Measurements from ENCODE around the gene TMEM89. TPM values are rescaled to one million over a fixed set of nuclear protein-coding genes. Genes with fewer than 3 reads are reported as not detected.
A peak's percentile ranks its signal among the peaks of the same experiment; 100 is the strongest.

TMEM89 gene
- total and polyA plus RNA-seq, 2 of the 13 experiments (the other 11 are each of a cell fraction or from before 2014, with no cell fraction given): 0.31 to 0.59 TPM

DNA sequence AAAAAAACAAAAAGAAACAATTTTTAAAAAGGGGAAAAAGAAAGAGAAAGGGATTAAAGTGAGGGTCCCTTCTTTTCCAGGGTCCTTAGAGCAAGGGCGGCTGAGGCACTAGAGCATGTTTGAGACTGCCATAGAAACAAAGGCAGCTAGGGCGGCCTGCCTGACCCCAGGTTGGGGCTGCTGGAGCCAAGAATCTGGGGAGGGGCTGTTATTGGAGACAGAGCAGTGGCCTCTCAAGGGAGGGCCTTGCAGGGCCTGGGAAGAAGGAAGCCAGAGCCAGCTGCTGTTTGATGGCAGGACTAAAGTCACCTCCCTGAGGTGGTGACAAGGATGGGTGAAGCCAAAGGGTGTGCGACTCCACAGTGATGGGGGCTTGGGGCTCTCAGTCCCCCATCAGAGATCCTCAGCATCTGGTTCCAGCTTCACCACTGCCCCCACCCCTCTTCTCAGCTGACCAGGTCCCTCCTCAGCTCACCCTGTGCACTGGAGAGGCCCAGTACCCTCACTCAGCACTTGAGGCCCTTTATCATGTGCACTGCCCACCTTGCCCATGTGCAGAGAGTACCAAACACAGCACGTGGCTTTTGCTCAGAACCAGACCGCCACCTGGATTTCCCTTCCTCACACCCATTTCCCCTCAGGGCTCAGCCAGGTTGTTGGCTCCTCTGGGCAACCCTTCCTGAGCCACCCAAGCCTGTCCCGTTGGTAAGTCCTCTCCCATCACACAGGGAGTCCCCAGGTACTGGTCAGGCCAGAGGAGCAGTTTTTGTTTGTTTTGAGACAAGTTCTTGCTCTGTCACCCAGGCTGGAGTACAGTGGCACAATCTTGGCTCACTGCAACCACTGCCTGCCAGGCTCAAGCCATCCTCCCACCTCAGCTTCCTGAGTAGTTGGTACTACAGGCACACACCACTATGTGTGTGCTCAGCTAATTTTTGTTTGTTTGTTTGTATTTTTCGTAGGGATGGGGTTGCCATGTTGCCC, 1.7 kb downstream of the TMEM89 start (continued):
- TF ChIP-seq ZNF407 (CRISPR knock-in tag; IDR thresholded peaks at IDR 0.05; ENCODE audit: not compliant biosample characterization) (no peak), ZNF264 (CRISPR knock-in tag; IDR thresholded peaks at IDR 0.05) (no peak), ZBTB44 (CRISPR knock-in tag; IDR thresholded peaks at IDR 0.05) (no peak), ZZZ3 (CRISPR knock-in tag; IDR thresholded peaks at IDR 0.05; ENCODE audit: borderline replicate concordance) (no peak), ZBTB38 (CRISPR knock-in tag; IDR thresholded peaks at IDR 0.05) (peak; percentile 12; the same call in 1 of the 2 replicates), ZNF775 (CRISPR knock-in tag; IDR thresholded peaks at IDR 0.05; ENCODE audit: borderline replicate concordance) (no peak), MYPOP (CRISPR knock-in tag; IDR thresholded peaks at IDR 0.05) (no peak), KDM3A (CRISPR knock-in tag; IDR thresholded peaks at IDR 0.05; ENCODE audit: low read depth) (no peak), ZNF614 (CRISPR knock-in tag; IDR thresholded peaks at IDR 0.05; ENCODE audit: borderline replicate concordance) (no peak), RARA (CRISPR knock-in tag; IDR thresholded peaks at IDR 0.05) (no peak), TFE3 (CRISPR knock-in tag; IDR thresholded peaks at IDR 0.05) (no peak)
- TF ChIP-seq, protein P1, sequence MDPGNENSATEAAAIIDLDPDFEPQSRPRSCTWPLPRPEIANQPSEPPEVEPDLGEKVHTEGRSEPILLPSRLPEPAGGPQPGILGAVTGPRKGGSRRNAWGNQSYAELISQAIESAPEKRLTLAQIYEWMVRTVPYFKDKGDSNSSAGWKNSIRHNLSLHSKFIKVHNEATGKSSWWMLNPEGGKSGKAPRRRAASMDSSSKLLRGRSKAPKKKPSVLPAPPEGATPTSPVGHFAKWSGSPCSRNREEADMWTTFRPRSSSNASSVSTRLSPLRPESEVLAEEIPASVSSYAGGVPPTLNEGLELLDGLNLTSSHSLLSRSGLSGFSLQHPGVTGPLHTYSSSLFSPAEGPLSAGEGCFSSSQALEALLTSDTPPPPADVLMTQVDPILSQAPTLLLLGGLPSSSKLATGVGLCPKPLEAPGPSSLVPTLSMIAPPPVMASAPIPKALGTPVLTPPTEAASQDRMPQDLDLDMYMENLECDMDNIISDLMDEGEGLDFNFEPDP (CRISPR knock-in tag; conservative IDR thresholded peaks at IDR 0.05): 0 out of 2 replicates have a peak, but pooled peaks have one; percentile 62
- TF ChIP-seq, protein P2, sequence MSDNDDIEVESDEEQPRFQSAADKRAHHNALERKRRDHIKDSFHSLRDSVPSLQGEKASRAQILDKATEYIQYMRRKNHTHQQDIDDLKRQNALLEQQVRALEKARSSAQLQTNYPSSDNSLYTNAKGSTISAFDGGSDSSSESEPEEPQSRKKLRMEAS (IDR thresholded peaks at IDR 0.05): peak; percentile 30; the same call in 1 of the 2 replicates
